Activated CD4-positive, alpha-beta T cell treated with anti-CD3 and anti-CD28 coated beads for 4 hours (primary cell): Measurements from ENCODE around the gene GPR32.
A peak's percentile ranks its signal among the peaks of the same experiment; 100 is the strongest.
"Not testable (repeated sequence)": the region's sequence is repeated elsewhere in the genome, so short reads cannot be mapped to it uniquely, and the experiment has no call there.

Experiments used
- DNase-seq, 2 donors: peaks; one replicate each; pipeline ENCODE4 v3.0.0-alpha.2; 2020

The GPR32 gene

GRCh38 chr19:50770164-50770563 is at the start of gene GPR32:
TSS of gene GPR32 (plus strand) at chr19:50770464. CDS start at chr19:50770601, 137 bp downstream.
- not testable (repeated sequence) for DNase-seq

DNA sequence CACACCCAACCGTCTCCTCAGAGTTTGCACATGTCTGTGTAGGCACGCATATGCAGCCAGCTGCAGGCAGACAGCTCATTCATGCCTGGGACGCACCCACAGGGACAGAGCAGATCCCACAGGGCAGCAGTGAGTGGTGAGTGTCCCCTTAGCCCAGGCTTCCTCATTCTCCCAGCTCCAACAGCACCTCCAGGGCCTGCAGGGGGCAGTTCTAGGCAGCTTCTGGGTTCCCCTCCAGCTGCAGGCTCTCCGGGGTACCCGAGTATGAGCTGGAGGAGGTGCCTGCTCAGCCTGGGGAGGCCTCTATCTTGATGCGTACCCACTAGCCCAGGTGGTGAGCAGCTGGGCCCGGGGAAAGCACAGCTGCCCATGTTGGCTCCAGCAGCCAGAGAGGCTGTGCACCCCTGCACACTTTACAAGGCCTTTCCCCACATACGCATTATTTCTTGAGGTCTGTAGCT is 49.3 kb upstream of the GPR32 start:
- no peak for DNase-seq

- DNase-seq = no peak
These were observed 48.7 kb upstream of the GPR32 start for GRCh38 chr19:50721441-50722137.

- no peak for DNase-seq
These were observed 47.9 kb upstream of the GPR32 start for GRCh38 chr19:50722201-50723013.

DNA sequence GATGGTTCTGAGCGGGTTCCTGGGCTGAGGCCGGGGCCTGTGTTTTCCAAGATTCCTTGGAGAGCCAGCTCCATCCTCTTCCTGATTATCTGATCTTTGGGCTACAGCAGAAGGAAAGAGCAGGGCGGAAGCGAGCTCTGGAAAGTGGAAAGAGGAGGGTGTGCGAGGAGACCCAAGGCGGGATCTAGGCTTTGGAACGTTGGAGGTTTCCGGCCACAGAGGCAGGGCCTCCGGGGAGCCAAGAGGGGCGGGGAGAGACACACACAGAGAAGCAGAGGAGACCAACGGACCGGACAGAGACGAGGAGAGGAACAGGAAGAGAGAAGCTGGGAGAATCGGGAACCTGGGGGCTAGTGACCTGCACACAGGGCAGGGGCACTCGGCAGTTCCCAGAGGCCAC is 47.2 kb upstream of the GPR32 start, which contains the start of gene CLEC11A:
TSS of gene CLEC11A (plus strand) at position 296 of the 400 bp plus-strand sequence. CDS start 162 bp downstream, outside the sequence.
- no peak for DNase-seq

DNA sequence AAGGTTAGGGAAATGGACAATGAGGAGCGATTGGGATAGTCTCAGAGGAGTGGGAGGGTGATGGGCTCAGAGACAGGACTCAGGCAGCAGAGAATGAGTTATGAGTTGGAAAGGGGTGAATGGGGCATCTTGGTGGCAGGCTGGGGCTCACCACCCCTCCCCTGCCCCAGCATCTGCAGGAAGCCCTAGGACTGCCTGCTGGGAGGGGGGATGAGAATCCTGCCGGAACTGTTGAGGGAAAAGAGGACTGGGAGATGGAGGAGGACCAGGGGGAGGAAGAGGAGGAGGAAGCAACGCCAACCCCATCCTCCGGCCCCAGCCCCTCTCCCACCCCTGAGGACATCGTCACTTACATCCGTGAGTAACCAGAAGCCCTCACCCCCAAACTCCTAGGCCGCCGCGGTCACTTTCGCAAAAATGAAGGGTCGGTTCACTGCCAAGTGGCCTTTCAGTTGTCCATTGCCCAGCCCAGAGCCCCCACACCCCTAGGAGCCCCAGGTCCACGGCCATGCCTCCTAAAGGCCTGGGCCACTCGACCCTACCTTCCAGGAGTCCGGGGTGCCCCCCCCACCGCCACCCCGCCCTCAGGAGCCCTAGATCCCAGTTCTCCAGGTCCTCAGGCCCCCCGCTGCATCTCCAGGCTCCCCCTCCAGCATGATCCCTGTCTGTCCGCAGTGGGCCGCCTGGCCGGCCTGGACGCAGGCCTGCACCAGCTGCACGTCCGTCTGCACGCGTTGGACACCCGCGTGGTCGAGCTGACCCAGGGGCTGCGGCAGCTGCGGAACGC is 46.3 kb upstream of the GPR32 start:
- DNase-seq = no peak

- peak; percentile 85 to 88 for DNase-seq
These were observed 45.6 kb upstream of the GPR32 start for GRCh38 chr19:50724522-50725217.

DNA sequence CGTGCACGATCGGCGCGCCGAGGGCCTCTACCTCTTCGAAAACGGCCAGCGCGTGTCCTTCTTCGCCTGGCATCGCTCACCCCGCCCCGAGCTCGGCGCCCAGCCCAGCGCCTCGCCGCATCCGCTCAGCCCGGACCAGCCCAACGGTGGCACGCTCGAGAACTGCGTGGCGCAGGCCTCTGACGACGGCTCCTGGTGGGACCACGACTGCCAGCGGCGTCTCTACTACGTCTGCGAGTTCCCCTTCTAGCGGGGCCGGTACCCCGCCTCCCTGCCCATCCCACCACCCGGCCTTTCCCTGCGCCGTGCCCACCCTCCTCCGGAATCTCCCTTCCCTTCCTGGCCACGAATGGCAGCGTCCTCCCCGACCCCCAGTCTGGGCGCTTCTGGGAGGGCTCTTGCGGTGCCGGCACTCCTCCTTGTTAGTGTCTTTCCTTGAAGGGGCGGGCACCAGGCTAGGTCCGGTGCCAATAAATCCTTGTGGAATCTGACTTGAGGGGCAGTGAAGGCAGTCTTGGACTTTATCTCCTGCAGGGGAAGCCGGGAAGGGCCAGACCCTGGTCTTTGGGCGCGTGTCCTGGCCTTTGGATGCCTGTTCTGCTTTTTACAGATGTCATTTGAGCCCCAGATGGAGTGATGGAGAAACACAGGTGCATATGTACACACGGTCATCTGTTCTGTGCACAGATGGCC is 44.9 kb upstream of the GPR32 start:
- DNase-seq = no peak

DNA sequence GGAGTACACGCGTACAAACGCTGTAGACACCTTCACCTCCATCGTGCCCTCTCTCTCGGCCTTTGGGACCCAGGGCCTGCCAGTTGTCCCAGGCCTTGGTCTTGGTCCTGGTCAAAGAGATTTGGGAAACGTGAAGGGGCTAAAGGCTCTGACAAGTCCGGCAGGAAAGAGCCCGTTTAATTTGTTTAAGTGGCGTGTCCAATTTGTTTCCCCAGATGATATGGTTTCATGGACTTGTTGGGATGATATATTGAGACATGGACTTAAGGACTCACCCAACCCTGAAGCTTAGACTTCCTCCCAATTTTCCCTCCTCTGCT is 44.4 kb upstream of the GPR32 start:
- DNase-seq = no peak

DNA sequence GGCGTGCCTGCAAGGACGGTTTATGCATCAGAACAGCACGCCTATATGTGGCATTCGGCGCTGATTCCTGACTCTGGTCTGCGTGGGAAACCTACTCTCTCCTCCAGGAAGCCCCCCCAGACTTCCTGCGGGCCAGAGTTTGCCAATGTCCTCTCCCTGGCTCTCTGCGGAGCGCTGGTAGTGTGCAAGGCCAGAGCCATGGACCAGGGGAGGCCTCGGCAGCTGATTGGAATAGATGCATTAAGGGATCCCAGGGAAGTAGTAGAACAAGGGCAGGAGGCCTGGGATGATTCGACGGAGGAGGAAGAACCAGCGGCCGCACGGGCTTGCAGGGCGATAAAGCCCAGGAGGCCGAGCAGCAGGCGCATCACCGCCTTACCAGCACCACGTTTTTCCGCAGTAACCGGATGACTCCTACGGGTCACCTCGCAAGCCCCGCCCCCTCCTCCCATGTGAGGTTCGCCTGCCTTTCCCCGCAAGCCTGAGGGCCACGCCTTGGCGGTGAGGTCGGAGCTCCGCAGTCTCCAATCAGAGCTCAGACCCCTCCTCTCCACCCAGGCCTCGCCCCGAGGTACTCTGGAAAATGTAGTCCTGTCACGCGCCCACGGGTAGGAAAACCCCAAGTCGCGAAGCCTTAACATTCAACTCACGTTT is 42.1 kb upstream of the GPR32 start:
- DNase-seq = peak; percentile 48 to 66

DNA sequence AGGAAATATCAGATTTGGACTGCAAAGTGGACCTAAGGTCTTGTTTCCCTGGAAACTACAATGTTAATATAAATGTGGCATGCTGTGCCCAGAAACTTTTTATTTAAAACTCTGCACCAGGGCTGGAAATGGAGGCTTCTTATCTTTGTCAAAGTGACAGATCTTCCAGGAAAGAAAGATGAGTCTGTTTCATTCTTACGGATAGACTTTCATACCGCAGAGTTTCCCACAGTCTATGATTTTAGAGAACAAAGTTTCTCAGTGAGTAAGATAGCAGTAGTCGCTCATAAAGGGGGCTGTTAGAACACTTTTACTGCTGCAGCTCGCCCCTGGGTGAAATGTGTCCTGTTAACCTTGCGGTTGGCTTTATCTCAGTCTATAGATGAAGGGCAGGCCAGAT is 40.4 kb upstream of the GPR32 start:
- DNase-seq = no peak

- DNase-seq = no peak
These were observed 34.4 kb upstream of the GPR32 start for GRCh38 chr19:50735869-50736268.

DNA sequence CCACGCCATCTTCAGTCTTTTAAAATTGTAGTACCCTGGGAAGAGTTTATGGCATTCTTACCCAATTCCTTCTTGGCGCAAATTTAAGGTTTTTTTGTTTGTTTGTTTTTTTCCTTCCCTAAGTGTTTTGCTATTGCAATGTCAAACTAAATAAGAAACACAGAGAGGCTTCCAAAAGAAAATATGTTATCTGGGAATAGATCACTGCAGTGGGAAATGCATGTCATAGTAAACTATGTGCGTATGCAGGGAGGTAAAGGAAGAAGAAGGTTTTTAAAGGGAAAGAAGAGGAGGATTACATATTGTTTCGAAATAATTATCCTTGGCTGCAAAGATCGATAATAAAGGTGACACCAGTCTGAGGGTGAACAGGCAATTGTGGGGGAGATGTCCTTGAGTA is 33.9 kb upstream of the GPR32 start:
- no peak for DNase-seq

- no peak for DNase-seq
These were observed 30.9 kb upstream of the GPR32 start for GRCh38 chr19:50739132-50739913.

DNA sequence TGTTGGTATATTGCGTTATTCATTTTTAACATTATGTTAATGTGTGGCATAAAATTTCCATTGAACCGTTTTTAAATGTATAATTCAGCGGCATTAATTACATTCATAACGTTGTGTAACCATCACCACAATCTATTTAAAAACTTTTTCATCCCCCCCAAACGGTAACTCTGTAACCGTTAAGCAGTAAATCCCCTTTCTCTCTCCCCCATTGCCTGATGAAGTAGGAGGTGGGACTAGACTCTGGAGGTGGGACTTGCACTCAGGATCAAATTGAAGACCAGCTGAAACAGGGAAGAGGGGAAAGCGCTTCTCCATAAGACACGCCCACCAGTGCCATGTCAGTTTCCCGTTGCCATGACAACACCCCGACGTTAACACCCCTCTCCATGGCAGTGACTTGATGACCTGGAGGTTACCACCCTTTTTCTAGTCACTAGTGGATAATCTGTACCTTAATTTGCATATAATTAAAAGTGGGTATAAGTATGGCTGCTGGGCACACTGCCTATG is 30.3 kb upstream of the GPR32 start:
- DNase-seq = no peak

DNA sequence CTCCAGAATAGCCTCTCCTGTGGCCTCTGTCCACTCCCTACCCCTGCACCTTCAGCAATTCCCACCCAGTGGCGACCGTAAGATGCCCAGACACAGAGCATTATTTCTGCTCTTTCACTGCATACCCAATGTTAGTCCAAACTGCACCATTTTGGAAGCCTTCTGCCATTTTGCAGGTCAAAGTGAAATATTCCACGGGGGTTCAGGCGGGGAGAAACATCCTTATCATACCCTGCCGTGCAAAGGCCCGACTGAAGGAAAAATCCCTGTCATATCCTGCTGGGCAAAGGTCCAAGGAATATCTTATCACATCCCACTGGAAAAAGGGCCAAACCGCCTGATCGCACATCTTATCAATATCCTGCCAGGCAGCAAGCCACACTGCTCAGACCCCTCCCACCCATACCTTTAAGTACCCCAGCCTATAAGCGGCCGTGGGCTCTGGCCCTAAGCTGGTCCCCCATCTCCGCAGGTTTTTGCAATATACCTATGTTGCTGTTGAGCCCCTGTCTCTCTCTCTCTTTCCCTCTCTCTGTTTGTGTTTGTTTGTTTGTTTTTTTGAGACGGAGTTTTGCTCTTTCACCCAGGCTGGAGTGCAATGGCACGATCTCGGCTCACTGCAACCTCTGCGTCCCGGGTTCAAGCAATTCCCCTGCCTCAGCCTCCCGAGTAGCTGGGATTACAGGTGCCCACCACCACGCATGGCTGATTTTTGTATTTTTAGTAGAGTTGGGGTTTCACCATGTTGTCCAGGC is 28.9 kb upstream of the GPR32 start:
- no peak for DNase-seq

DNA sequence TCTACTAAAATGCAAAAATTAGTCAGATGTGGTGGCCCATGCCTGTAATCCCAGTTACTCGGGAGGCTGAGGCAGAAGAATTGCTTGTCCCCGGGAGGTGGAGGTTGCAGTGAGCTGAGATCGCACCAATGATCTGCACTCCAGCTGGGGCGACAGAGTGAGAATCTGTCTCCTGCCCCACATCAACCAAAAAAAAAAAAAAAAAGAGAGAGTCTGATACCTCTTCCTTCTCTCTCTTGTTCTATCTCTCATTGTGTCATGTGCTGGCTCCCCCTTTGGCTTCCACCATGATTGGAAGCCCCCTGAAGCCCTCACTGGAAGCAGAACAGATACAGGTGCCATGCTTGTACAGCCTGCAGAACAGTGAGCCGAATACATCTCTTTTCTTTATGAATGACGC is 26.7 kb upstream of the GPR32 start:
- no peak for DNase-seq

- DNase-seq = no peak
These were observed 25.0 kb upstream of the GPR32 start for GRCh38 chr19:50745221-50745620.

GRCh38 chr19:50747141-50747540 is 23.1 kb upstream of the GPR32 start:
- not testable (repeated sequence) for DNase-seq

- no peak for DNase-seq
These were observed 20.8 kb upstream of the GPR32 start for GRCh38 chr19:50749490-50749889.
